Stimulated activated CD8-positive, alpha-beta memory T cell treated with anti-CD3 and anti-CD28 coated beads, Interleukin-15, amount 100 ng/mL, for 1 hour (primary cell): ENCODE results near the gene SMIM12.
"Not testable (repeated sequence)": the region's sequence is repeated elsewhere in the genome, so short reads cannot be mapped to it uniquely, and the experiment has no call there.

ENCODE experiments used
- DNase-seq: peaks from one replicate; pipeline ENCODE4 v3.0.0-alpha.2; 2020; ENCODE audit warnings: low read depth

SMIM12 gene

DNA sequence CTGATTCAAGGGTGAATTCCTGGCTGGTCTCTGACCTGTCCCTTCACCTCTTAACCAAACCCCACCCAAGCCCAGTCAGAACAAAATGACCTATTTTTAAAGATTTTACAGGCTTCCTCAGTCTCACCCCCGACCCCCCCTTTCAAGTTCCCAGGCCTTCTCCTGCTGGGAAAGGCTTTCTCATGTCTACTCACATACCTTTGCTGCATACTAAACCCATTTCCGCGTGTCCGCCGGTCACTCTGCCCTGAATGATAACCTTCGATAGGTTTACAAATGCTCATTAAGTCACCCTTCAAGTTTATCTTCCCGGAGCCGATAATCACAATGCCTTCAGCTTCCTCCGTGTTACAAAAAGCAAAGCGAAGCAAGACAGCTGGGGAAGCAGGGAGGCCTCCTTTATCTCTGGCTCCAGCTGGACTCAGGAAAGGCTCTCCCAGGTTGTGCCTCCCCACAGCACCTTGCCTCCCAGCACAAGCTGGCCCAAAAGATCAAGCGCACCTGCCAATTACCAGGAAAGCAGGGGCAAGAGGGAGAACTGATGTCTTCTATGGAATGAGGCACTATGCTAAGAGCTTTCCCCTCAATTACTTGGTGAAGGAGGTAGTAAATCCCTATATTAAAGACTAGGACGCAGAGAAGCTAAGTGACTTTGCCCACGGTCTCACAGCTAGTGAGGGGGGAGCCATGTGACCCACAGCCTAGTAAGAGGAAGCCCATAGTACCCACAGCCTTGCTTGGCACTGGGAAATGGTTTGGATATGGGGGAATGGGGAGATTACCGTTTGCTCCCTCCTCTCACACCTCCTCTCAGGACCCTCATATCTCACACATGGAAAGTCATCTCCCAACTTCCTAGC lies 15.9 kb downstream of the SMIM12 start:
- no peak for DNase-seq

GRCh38 chr1:34842952-34843371 lies 16.6 kb downstream of the SMIM12 start:
- DNase-seq, result no peak

DNA sequence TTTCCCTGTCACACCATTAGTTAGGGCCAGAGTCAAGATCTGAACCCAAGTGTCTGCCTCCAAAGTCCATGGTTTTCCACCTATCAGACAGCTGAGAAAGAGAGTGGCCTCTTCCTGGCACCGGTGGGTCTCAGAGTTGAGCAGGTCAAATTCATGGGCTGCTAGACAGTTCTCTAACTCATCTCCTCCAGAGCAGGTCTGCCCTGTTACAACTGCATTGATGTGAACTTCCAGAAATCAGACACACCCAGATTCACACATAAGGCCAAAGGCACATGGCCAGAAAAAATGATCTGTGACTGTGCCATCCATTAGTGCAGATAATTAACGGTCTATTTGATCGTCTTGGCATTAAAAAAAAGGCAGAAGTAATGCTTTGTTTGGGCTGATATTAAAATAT lies 17.5 kb downstream of the SMIM12 start:
- no peak for DNase-seq

DNA sequence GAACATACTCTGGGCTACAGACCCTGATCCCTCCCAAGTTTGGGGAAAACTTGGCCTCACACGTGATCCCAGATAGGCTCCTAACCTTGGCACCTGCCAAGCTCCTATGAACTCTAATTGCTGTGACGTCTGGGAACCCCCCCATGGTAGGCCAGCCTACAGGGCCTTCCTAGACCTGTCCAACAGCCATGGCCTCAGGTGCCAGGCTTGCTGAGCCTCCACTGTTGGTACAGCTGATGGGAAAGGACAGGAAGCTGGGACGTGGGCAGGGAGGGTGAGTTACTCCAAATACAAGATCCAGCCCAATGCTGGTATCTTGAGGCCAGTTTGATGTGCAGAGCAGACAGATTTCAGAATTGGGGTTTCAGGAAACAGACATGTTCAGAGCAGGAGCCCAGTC lies 19.1 kb downstream of the SMIM12 start:
- DNase-seq, result no peak

DNA sequence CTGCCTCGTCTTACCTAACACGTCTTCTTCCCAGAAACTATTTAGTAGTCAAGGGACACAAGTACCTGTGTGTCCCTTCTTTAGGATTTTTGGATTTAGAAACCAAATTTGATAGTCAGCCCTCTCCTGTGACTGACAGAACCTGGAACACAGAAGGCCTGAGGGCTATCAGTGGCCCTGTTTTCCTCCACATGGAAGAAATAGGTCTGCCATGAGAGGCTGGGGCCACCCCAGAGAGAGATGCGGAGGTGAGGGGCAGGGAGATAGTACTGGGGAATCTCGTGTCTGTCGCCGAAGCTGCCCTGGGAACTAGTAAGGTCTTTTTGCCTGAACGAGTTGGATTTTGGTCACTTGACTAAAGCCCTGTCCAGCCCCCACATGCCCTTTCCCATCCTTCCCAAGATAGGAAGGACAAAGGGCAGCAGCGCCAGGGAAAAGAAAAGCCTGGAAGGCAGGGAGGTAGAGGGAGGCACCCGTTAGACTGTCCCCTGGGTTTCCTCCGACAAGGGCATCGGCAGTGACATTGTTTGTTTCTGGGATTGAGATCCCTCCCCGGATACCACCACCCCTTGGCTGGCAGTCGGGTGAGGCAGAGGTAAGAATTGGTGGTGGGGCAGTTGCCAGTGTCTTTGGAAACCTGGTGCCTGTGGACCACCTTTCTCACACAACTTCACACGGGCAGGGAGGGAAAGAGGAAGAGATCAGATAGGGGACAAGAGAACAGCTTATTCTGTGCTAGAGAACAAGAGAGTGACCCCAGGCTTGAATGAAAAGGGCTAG lies 19.8 kb downstream of the SMIM12 start:
- DNase-seq, result no peak

DNA sequence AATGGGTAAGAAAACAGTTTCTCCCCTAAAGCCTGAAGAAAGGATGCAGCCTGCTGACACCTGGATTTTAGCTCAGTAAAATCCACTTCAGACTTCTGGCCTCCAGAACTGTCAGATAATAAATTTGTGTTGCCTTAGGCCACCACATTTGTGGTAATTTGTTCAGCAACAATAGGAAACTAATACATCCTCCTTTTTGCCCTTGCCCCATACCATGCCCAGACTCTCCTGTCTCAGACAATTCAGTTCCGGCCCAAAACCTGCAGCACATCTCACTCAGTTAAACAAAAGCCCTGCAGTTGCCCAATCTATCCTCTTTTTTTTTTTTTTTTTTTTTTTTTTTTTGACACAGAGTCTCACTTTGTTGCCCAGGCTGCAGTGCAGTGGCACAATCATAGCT lies 25.8 kb downstream of the SMIM12 start:
- no peak for DNase-seq

GRCh38 chr1:34831721-34832246 lies 27.8 kb downstream of the SMIM12 start:
- no peak for DNase-seq

GRCh38 chr1:34829250-34829649 lies 30.3 kb downstream of the SMIM12 start:
- DNase-seq, result no peak

DNA sequence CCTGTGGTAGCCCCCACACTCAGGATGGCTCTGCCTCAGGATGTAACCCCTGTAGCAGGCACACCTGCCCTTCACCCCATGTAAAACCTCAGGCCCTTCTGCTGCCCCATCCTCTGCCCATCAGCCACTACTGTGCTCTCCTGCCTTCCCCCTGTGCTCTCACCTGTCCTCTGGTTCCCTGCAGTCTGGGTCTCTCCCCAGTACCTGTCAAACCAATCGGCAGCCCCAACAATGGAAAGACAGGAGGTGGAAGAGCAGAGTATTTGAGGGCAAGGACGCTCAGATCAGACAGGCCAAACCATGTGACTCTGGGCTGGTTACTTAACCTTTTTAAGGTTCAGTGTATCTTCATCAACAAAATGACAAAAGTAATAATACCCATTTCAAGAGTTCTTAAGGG lies 30.9 kb downstream of the SMIM12 start:
- DNase-seq, result no peak

GRCh38 chr1:34827341-34827941 lies 32.1 kb downstream of the SMIM12 start:
- no peak for DNase-seq

GRCh38 chr1:34825455-34826091 lies 34.0 kb downstream of the SMIM12 start:
- no peak for DNase-seq

DNA sequence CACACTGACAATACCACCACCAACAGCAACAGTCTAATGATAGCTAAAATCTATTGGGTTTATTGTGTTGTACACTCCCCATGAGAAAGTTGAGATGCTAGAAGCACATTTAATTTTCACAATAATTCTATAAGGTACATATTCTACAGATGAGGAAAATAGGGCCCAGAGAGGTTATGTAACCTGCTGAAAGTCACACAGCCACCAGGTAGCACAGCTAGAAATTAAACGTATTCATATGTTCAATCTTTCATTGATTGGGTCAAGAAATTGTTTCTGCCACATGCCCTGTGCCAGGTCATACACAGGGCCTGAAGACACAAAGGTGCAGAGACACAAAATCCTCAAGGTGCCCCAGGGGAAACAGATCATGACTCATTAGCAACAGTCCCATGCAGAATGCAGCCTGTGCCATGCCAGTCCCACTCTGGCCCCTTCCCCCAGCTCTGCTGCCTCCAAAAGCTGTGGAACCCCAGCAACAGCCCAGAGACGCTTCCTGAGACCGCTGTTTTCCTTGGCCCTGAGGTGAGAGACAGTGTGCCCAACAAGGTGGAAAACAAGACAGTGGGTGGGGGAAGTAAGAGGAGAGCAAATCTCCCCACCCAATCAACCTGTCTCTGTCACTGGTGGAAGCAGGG lies 34.6 kb downstream of the SMIM12 start:
- DNase-seq, result no peak

DNA sequence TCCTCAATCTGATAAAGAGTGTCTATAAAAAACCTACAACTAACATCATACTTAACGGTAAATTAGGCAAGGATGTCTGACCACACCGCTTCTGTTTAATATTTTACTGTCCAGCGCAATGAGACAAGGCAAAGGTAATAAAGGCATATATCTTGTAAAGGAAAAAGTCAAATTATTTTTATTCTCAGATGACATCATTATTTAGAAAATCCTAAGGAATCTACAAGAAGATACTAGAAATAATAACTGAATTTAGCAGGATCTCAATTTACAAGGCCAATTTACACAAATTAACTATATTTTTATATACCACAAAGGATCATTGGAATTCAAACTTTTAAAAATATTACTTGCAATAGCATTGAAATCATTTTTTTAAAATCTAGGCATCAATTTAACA lies 37.3 kb downstream of the SMIM12 start:
- no peak for DNase-seq

GRCh38 chr1:34818862-34819261 lies 40.7 kb downstream of the SMIM12 start:
- DNase-seq, result not testable (repeated sequence)

GRCh38 chr1:34816778-34817177 lies 42.8 kb downstream of the SMIM12 start:
- no peak for DNase-seq

DNA sequence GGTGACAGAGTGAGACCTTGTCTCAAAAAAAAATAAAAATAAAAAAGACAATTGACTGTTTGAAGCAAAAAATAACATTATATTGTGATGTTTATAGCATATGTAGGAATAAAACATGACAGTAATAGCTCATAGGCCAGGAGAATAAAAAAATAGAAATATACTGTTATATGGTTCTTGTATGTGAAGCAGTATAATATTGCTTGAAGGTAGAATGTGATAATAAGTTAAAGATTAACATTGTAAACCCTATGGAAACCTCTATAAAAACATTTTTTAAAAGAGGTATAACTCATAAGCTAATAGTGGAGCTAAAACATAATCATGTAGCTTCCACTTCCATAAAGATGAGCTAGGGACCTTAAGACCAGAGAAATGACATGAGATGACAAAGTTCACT lies 43.2 kb downstream of the SMIM12 start:
- no peak for DNase-seq

GRCh38 chr1:34810781-34811180 lies 48.8 kb downstream of the SMIM12 start:
- DNase-seq, result not testable (repeated sequence)

DNA sequence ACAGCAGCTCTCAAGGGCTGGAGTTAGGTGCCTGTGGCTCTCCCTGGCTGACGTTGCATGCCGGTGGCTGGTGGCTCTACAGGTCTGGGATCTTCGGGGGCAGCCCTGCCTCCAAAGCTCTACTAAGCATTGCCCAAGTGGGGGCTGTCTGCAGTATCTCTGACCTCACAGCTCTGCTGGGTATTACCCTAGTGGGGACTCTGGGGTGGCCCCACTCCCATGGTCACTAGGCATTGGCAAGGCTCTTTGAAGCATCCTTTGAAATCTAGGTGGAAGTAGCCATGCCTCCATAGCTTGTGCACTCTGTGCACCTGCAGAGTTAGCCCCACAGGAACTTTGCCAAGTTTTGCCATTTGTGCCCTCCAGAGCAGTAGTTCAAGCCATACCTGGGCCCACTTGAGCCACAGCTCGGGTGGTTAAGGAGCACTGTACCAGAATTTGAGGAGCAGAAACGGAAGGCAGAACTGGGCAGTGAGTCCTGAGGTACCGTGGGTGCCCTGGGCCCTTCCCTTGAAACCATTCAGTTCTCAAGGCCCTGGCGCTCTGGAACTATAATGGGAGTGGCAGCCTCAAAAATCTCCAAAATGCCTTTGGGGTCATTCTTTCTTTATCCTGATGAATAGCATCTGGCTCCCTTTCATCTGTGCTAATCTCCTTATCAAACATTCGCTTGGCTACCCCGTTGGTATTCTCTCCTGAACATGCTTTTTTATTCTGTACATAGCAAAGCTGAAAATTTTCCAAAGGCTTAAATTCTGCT lies 51.3 kb downstream of the SMIM12 start:
- no peak for DNase-seq

DNA sequence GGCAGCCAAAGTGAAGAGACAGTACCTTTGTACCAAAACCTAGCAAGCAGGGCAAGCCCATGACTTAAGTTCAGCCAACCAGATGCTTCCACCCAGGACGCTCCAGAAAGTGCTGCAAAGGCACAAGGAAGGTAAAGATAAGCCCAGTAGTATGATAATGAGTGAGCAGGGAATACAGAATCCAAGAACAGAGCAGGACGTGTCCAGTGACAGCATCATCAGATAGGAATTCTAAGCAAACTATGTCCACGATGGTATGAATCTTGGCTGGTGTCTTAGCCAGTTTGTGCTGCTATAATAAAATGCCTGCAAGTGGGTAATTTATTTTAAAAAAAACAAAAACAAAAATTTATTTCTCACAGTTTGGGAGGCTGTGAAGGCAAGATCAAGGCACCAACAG lies 53.2 kb downstream of the SMIM12 start:
- DNase-seq, result no peak

GRCh38 chr1:34803770-34804169 lies 55.8 kb downstream of the SMIM12 start:
- no peak for DNase-seq
